ENCODE data around the gene C2CD3. TPM values are rescaled to one million over a fixed set of nuclear protein-coding genes. Genes with fewer than 3 reads are reported as not detected.

C2CD3 gene
- polyA plus RNA-seq, 3 donors = 0.87 to 12.1 (median 2.9) TPM

GRCh38 chr11:74037309-74037708 is 133.5 kb downstream of the C2CD3 start:
- Mint-ChIP-seq H3K4me1 (no peaks in the 10 kb centered on the region), H3K4me3 (no peak overlapping the region), H3K27me3 (ENCODE audit: low read depth in 3 of 3) (no peaks in the 10 kb centered on the region), H3K9me3 (no peaks in the 10 kb centered on the region), H3K36me3 (peaks cover 70 to 83% of the 10 kb centered on the region in 2 donors), H3K27ac (no peak overlapping the region)
- no peaks in the 10 kb centered on the region for H4K20me1 ChIP-seq (ENCODE audit: insufficient read depth, low read length)
- no peaks in the 10 kb centered on the region for H3K4me1 ChIP-seq (ENCODE audit: control insufficient read depth in 1 of 2, insufficient read depth in 2 of 2, low read length in 2 of 2)
- no peak for TF ChIP-seq CTCF (IDR thresholded peaks at IDR 0.05)
- H3K36me3 ChIP-seq (replicated peaks in 1 of 2; ENCODE audit: control insufficient read depth in 1 of 2, insufficient read depth in 2 of 2, low read length in 2 of 2) = peaks cover 40 to 94% of the 10 kb centered on the region in 2 donors
- WGBS (ENCODE audit: insufficient coverage) = no CpG with 5 or more reads among the region's 4 CpGs
- intact Hi-C loops (cut with micrococcal nuclease) = no loop called here
- no peaks in the 10 kb centered on the region for H3K79me2 ChIP-seq (ENCODE audit: insufficient read depth, low read length)
- no peak overlapping the region for H3K27ac ChIP-seq (ENCODE audit: low read depth in 1 of 2, low read length in 2 of 2)
- no peak for DNase-seq
- no peaks in the 10 kb centered on the region for H3K9me3 ChIP-seq (replicated peaks in 1 of 2; ENCODE audit: control insufficient read depth in 1 of 2, insufficient read depth in 1 of 2, low read length in 2 of 2)
- H3K4me3 ChIP-seq (replicated peaks in 1 of 3; ENCODE audit: low read depth in 2 of 3, low read length in 3 of 3) = no peak overlapping the region
- no peak overlapping the region for H3K4me2 ChIP-seq (replicated peaks; ENCODE audit: extremely low read depth, low read length, poor library complexity, severe bottlenecking)
- no peaks in the 10 kb centered on the region for H3K27me3 ChIP-seq (ENCODE audit: control insufficient read depth in 2 of 2, insufficient read depth in 2 of 2, low read length in 2 of 2)
- no peak overlapping the region for H3K9ac ChIP-seq (ENCODE audit: insufficient read depth, low read length, poor library complexity, severe bottlenecking)
- no peak overlapping the region for H2AFZ ChIP-seq (ENCODE audit: insufficient read depth, low read depth, low read length, poor library complexity, severe bottlenecking)

GRCh38 chr11:74035264-74035663 is 135.5 kb downstream of the C2CD3 start:
- peak overlapping the region in 1 of 2 donors; percentile 24 for H3K27ac ChIP-seq (ENCODE audit: low read depth in 1 of 2, low read length in 2 of 2)
- H3K9me3 ChIP-seq (replicated peaks in 1 of 2; ENCODE audit: control insufficient read depth in 1 of 2, insufficient read depth in 1 of 2, low read length in 2 of 2) = no peaks in the 10 kb centered on the region
- H3K4me1 ChIP-seq (ENCODE audit: control insufficient read depth in 1 of 2, insufficient read depth in 2 of 2, low read length in 2 of 2) = no peaks in the 10 kb centered on the region
- H3K4me2 ChIP-seq (replicated peaks; ENCODE audit: extremely low read depth, low read length, poor library complexity, severe bottlenecking) = no peak overlapping the region
- H3K4me1 Mint-ChIP-seq = peaks cover 8% of the 10 kb centered on the region
- H3K79me2 ChIP-seq (ENCODE audit: insufficient read depth, low read length) = no peaks in the 10 kb centered on the region
- H3K27me3 Mint-ChIP-seq (ENCODE audit: low read depth in 3 of 3) = no peaks in the 10 kb centered on the region
- no peak for DNase-seq
- no peak overlapping the region for H3K27ac Mint-ChIP-seq
- H3K36me3 Mint-ChIP-seq = peaks cover 63 to 71% of the 10 kb centered on the region in 2 donors
- intact Hi-C loops (cut with micrococcal nuclease) = no loop called here
- no peaks in the 10 kb centered on the region for H3K9me3 Mint-ChIP-seq
- no CpG with 5 or more reads among the region's 1 CpG for WGBS (ENCODE audit: insufficient coverage)
- H4K20me1 ChIP-seq (ENCODE audit: insufficient read depth, low read length) = no peaks in the 10 kb centered on the region
- no peaks in the 10 kb centered on the region for H3K27me3 ChIP-seq (ENCODE audit: control insufficient read depth in 2 of 2, insufficient read depth in 2 of 2, low read length in 2 of 2)
- no peak overlapping the region for H2AFZ ChIP-seq (ENCODE audit: insufficient read depth, low read depth, low read length, poor library complexity, severe bottlenecking)
- no peak for TF ChIP-seq CTCF (IDR thresholded peaks at IDR 0.05)
- no peak overlapping the region for H3K9ac ChIP-seq (ENCODE audit: insufficient read depth, low read length, poor library complexity, severe bottlenecking)
- peaks cover 27 to 91% of the 10 kb centered on the region in 2 donors for H3K36me3 ChIP-seq (replicated peaks in 1 of 2; ENCODE audit: control insufficient read depth in 1 of 2, insufficient read depth in 2 of 2, low read length in 2 of 2)
- no peak overlapping the region for H3K4me3 ChIP-seq (replicated peaks in 1 of 3; ENCODE audit: low read depth in 2 of 3, low read length in 3 of 3)
- H3K4me3 Mint-ChIP-seq = no peak overlapping the region

All from CD14-positive monocyte (primary cell).